Measurements from ENCODE around the gene COL20A1.

- TF ChIP-seq, protein P1, sequence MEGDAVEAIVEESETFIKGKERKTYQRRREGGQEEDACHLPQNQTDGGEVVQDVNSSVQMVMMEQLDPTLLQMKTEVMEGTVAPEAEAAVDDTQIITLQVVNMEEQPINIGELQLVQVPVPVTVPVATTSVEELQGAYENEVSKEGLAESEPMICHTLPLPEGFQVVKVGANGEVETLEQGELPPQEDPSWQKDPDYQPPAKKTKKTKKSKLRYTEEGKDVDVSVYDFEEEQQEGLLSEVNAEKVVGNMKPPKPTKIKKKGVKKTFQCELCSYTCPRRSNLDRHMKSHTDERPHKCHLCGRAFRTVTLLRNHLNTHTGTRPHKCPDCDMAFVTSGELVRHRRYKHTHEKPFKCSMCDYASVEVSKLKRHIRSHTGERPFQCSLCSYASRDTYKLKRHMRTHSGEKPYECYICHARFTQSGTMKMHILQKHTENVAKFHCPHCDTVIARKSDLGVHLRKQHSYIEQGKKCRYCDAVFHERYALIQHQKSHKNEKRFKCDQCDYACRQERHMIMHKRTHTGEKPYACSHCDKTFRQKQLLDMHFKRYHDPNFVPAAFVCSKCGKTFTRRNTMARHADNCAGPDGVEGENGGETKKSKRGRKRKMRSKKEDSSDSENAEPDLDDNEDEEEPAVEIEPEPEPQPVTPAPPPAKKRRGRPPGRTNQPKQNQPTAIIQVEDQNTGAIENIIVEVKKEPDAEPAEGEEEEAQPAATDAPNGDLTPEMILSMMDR (IDR thresholded peaks at IDR 0.05): no peak
- TF ChIP-seq POLR2A (IDR thresholded peaks at IDR 0.05): no peak
These were observed 51.8 kb downstream of the COL20A1 start for GRCh38 chr20:63344616-63345327.

Data from uterus (tissue), 2 donors.